ENCODE measurements around the gene CHCHD4. TPM values are rescaled to one million over a fixed set of nuclear protein-coding genes. Genes with fewer than 3 reads are reported as not detected.

CHCHD4 gene
- polyA plus RNA-seq, 1 donor (not counting 4 experiments of a cell fraction or from before 2014, with no cell fraction given) = 22.1 TPM

DNA sequence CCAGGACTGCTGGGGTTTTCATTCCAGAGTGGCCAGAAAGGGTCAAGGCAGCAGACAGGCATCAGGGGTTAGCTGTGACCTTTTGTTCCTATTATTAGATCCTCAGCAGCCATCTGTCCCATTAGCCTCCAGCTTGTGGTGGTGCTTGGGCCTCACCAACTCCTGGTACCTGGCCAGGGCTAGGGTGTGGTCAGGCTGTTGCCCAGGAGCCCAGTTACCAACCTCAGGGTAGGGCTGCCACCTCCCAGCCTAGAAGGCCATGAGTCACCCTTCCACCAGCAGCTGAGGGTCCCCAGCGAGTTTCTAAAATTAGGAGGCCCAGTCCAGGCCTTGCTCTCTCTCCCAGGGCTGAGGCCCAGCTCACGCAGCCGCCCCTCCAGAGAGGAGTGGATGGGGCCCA, 12.3 kb upstream of the CHCHD4 start:
- no peaks in the 10 kb centered on the region for H3K9me3 ChIP-seq (ENCODE audit: control insufficient read depth, low read depth, low read length)
- no peaks in the 10 kb centered on the region for H3K9me1 ChIP-seq (ENCODE audit: control insufficient read depth, extremely low read depth, insufficient read depth, low read length)
- DNase-seq (ENCODE audit: low read depth, low spot score) (no peak), FAIRE-seq (peak; percentile 51)
- no peak overlapping the region for H3K4me3 ChIP-seq (ENCODE audit: control insufficient read depth in 2 of 3, extremely low read depth in 1 of 3, insufficient read depth in 2 of 3, low read depth in 1 of 3, low read length in 3 of 3)
- peaks cover 2% of the 10 kb centered on the region for H3K79me2 ChIP-seq (ENCODE audit: control insufficient read depth, insufficient read depth, low read length)
- H3K27me3 ChIP-seq (ENCODE audit: control insufficient read depth, extremely low read depth, insufficient read depth, low read length) = no peaks in the 10 kb centered on the region
- no peak for TF ChIP-seq EZH2 (IDR thresholded peaks at IDR 0.05; ENCODE audit: low read length)
- TF ChIP-seq, protein P1, sequence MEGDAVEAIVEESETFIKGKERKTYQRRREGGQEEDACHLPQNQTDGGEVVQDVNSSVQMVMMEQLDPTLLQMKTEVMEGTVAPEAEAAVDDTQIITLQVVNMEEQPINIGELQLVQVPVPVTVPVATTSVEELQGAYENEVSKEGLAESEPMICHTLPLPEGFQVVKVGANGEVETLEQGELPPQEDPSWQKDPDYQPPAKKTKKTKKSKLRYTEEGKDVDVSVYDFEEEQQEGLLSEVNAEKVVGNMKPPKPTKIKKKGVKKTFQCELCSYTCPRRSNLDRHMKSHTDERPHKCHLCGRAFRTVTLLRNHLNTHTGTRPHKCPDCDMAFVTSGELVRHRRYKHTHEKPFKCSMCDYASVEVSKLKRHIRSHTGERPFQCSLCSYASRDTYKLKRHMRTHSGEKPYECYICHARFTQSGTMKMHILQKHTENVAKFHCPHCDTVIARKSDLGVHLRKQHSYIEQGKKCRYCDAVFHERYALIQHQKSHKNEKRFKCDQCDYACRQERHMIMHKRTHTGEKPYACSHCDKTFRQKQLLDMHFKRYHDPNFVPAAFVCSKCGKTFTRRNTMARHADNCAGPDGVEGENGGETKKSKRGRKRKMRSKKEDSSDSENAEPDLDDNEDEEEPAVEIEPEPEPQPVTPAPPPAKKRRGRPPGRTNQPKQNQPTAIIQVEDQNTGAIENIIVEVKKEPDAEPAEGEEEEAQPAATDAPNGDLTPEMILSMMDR (optimal IDR thresholded peaks at IDR 0.05 in 1 of 3, IDR thresholded peaks at IDR 0.05 in 1 of 3, conservative IDR thresholded peaks at IDR 0.05 in 1 of 3; ENCODE audit: extremely low read depth in 1 of 3, insufficient read depth in 2 of 3, low read length in 3 of 3) = no peak
- peak overlapping the region; percentile 47 for H3K27ac ChIP-seq (ENCODE audit: control insufficient read depth, insufficient read depth, low read length)
- no peaks in the 10 kb centered on the region for H4K20me1 ChIP-seq (ENCODE audit: control insufficient read depth, extremely low read depth, insufficient read depth, low read length)
- no peak overlapping the region for H3K9ac ChIP-seq (ENCODE audit: control insufficient read depth, extremely low read depth, insufficient read depth, low read length)
- H3K4me1 ChIP-seq (ENCODE audit: control insufficient read depth, extremely low read depth, insufficient read depth, low read length) = peaks cover 49% of the 10 kb centered on the region
- H3K36me3 ChIP-seq (ENCODE audit: control insufficient read depth in 2 of 2, extremely low read depth in 1 of 2, insufficient read depth in 2 of 2, low read length in 2 of 2) = peaks cover 49 to 75% of the 10 kb centered on the region in 2 experiments
- no peak overlapping the region for H2AFZ ChIP-seq (ENCODE audit: control insufficient read depth, low read length)
- dilution Hi-C loops (cut with MboI; ENCODE audit: extremely low pct_ligation_motif_present, low sequenced_read_pairs) = no loop called here
- H3K4me2 ChIP-seq (ENCODE audit: control insufficient read depth, extremely low read depth, insufficient read depth, low read depth, low read length) = no peak overlapping the region

DNA sequence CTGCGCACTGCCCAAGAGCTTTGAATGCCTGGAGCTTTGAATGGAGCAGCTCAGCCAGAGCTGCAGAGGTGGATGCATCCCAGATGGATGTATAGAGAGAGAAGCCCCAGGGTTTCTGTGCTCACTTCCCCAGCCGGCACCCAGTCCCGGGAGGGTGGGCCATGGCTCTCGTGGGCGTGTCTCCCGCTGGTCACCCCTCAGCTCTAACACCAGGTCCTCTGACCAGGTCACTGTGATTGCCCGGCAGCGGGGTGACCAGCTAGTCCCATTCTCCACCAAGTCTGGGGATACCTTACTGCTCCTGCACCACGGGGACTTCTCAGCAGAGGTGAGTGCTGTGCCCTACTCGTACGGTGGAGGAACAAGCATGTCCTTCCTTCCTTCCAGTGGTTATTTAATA, 10.9 kb upstream of the CHCHD4 start:
- Histone ChIP-seq H2AFZ (ENCODE audit: control insufficient read depth, low read length) (no peak overlapping the region), H3K4me1 (ENCODE audit: control insufficient read depth, extremely low read depth, insufficient read depth, low read length) (peaks cover 44% of the 10 kb centered on the region), H3K9me1 (ENCODE audit: control insufficient read depth, extremely low read depth, insufficient read depth, low read length) (no peaks in the 10 kb centered on the region), H4K20me1 (ENCODE audit: control insufficient read depth, extremely low read depth, insufficient read depth, low read length) (no peaks in the 10 kb centered on the region), H3K36me3 (ENCODE audit: control insufficient read depth in 2 of 2, extremely low read depth in 1 of 2, insufficient read depth in 2 of 2, low read length in 2 of 2) (peaks cover 58 to 74% of the 10 kb centered on the region in 2 experiments), H3K9ac (ENCODE audit: control insufficient read depth, extremely low read depth, insufficient read depth, low read length) (no peak overlapping the region), H3K9me3 (ENCODE audit: control insufficient read depth, low read depth, low read length) (no peaks in the 10 kb centered on the region), H3K79me2 (ENCODE audit: control insufficient read depth, insufficient read depth, low read length) (peaks cover 3% of the 10 kb centered on the region), H3K27me3 (ENCODE audit: control insufficient read depth, extremely low read depth, insufficient read depth, low read length) (no peaks in the 10 kb centered on the region), H3K4me3 (ENCODE audit: control insufficient read depth in 2 of 3, extremely low read depth in 1 of 3, insufficient read depth in 2 of 3, low read depth in 1 of 3, low read length in 3 of 3) (no peak overlapping the region), H3K4me2 (ENCODE audit: control insufficient read depth, extremely low read depth, insufficient read depth, low read depth, low read length) (no peak overlapping the region), H3K27ac (ENCODE audit: control insufficient read depth, insufficient read depth, low read length) (no peak overlapping the region)
- dilution Hi-C loops (cut with MboI; ENCODE audit: extremely low pct_ligation_motif_present, low sequenced_read_pairs) = no loop called here
- TF ChIP-seq, protein P1 (optimal IDR thresholded peaks at IDR 0.05 in 1 of 3, IDR thresholded peaks at IDR 0.05 in 1 of 3, conservative IDR thresholded peaks at IDR 0.05 in 1 of 3; ENCODE audit: extremely low read depth in 1 of 3, insufficient read depth in 2 of 3, low read length in 3 of 3) = no peak
- TF ChIP-seq EZH2 (IDR thresholded peaks at IDR 0.05; ENCODE audit: low read length) = no peak
- FAIRE-seq (no peak), DNase-seq (ENCODE audit: low read depth, low spot score) (no peak)

Data from keratinocyte (primary cell).